HepG2 (cell line): Measurements from ENCODE around the gene ASAP2. TPM values are rescaled to one million over a fixed set of nuclear protein-coding genes. Genes with fewer than 3 reads are reported as not detected.

Experiments used
- AGO2 ChIP-seq: fragments of 200-400 bp; formaldehyde crosslinking; optimal IDR thresholded peaks from 2 replicates; pipeline ENCODE3; 2017; ENCODE audit warnings: mild to moderate bottlenecking, low read depth, low read length, moderate library complexity
- ATAD3A ChIP-seq: sonication (generic); formaldehyde crosslinking; IDR thresholded peaks from 2 replicates; pipeline ENCODE4 v1.4.0; 2020; ENCODE audit warnings: missing genetic modification reagents
- CBX2 ChIP-seq, 2 experiments: fragments of 200-600 bp in 1 of 2; sonication (generic); formaldehyde crosslinking in 1 of 2; IDR thresholded peaks; 2 replicates each; pipeline versions ENCODE4 v1.7.0 to v1.8.1; 2018 to 2022; ENCODE audit warnings: low read depth in 2 of 2, low read length in 1 of 2, mild to moderate bottlenecking in 1 of 2, missing genetic modification reagents in 1 of 2
- GPBP1L1 ChIP-seq: sonication (generic); formaldehyde crosslinking; IDR thresholded peaks from 2 replicates; pipeline ENCODE4 v1.5.0; 2020; ENCODE audit warnings: mild to moderate bottlenecking, missing genetic modification reagents
- IRX3 ChIP-seq: sonication (generic); formaldehyde crosslinking; IDR thresholded peaks from 2 replicates; pipeline ENCODE4 v1.8.1; 2023; ENCODE audit warnings: mild to moderate bottlenecking, low read depth, missing genetic modification reagents, borderline replicate concordance
- KMT2B ChIP-seq: IDR thresholded peaks from 2 replicates; pipeline ENCODE4 v1.6.1; 2016; ENCODE audit warnings: missing genetic modification reagents, missing compliant biosample characterization
- NFATC3 ChIP-seq: sonication (generic); formaldehyde crosslinking; IDR thresholded peaks from 2 replicates; pipeline ENCODE4 v1.5.1; 2020; ENCODE audit warnings: mild to moderate bottlenecking, missing genetic modification reagents
- NFKB2 ChIP-seq: sonication (generic); formaldehyde crosslinking; IDR thresholded peaks from 2 replicates; pipeline ENCODE4 v1.4.0; 2020; ENCODE audit warnings: missing genetic modification reagents, borderline replicate concordance
- PTBP1 ChIP-seq: fragments of 200-400 bp; formaldehyde crosslinking; IDR thresholded peaks from 2 replicates; pipeline ENCODE4 v1.6.1; 2018; ENCODE audit warnings: low read length, low read depth; ENCODE audit not compliant: poor library complexity, severe bottlenecking
- RAD51 ChIP-seq: fragments of 450-650 bp; IDR thresholded peaks from 2 replicates; pipeline ENCODE4 v1.6.1; 2016; ENCODE audit warnings: borderline replicate concordance
- SNAPC2 ChIP-seq: sonication (generic); formaldehyde crosslinking; IDR thresholded peaks from 2 replicates; pipeline ENCODE4 v1.8.1; 2022; ENCODE audit warnings: mild to moderate bottlenecking, missing genetic modification reagents
- SP4 ChIP-seq: sonication (generic); formaldehyde crosslinking; IDR thresholded peaks from 2 replicates; pipeline ENCODE4 v1.8.1; 2023; ENCODE audit warnings: mild to moderate bottlenecking, missing genetic modification reagents
- ZBTB8A ChIP-seq: sonication (generic); formaldehyde crosslinking; IDR thresholded peaks from 2 replicates; pipeline ENCODE4 v1.4.0; 2020; ENCODE audit warnings: mild to moderate bottlenecking, low read depth, missing genetic modification reagents, borderline replicate concordance
- ZNF17 ChIP-seq: sonication (generic); formaldehyde crosslinking; IDR thresholded peaks from 2 replicates; pipeline ENCODE4 v1.5.0; 2020; ENCODE audit warnings: mild to moderate bottlenecking, missing genetic modification reagents
- ZNF883 ChIP-seq: sonication (generic); formaldehyde crosslinking; IDR thresholded peaks from 2 replicates; pipeline ENCODE4 v1.5.1; 2020; ENCODE audit warnings: mild to moderate bottlenecking, missing genetic modification reagents; ENCODE audit errors: not compliant biosample characterization
- polyA plus RNA-seq, 8 experiments: library from polyadenylated mRNA; depleted of rRNA in 3 of 8; stranded (reverse) in 7 of 8; unstranded in 1 of 8; fragments of >200 nt; fragmentation: Illumina TruSeq in 4 of 8; extraction: Trizol in 4 of 8; gene quantifications; 2 replicates each; pipeline versions ENCODE4 v1.2.1 to v1.2.3, GENCODE V29; 2011 to 2016; ENCODE audit warnings: low read depth in 4 of 8, missing spikeins in 1 of 8, mixed read lengths in 1 of 8; ENCODE audit not compliant: insufficient read depth in 1 of 8
- total RNA-seq, 5 experiments: library from RNA; depleted of rRNA; stranded (reverse); fragments of >200 nt; fragmentation: Illumina TruSeq; extraction: Trizol; gene quantifications; 2 replicates each; pipeline ENCODE4 v1.2.3, GENCODE V29; 2016; ENCODE audit warnings: low read depth in 1 of 5
- TF ChIP-seq, protein P1 (sequence below): sonication (generic); formaldehyde crosslinking; IDR thresholded peaks from 2 replicates; pipeline ENCODE4 v1.8.1; 2022; ENCODE audit warnings: low read depth, mild to moderate bottlenecking, missing genetic modification reagents
- TF ChIP-seq, protein P2 (sequence below): sonication (generic); formaldehyde crosslinking; IDR thresholded peaks from 2 replicates; pipeline ENCODE4 v1.4.0; 2020; ENCODE audit warnings: missing genetic modification reagents
- TF ChIP-seq, protein P3 (sequence below): sonication (generic); formaldehyde crosslinking; IDR thresholded peaks from 2 replicates; pipeline ENCODE4 v1.4.0; 2020; ENCODE audit warnings: missing genetic modification reagents

ASAP2 gene
- total and polyA plus RNA-seq, 2 of the 13 experiments (the other 11 are each of a cell fraction or from before 2014, with no cell fraction given) = 7.3 to 22.3 TPM

- TF ChIP-seq ATAD3A (CRISPR knock-in tag) (no peak), PTBP1 (no peak), IRX3 (CRISPR knock-in tag) (no peak), KMT2B (no peak; the same call in 1 of the 2 replicates), ZBTB8A (no peak), NFATC3 (CRISPR knock-in tag) (peak; percentile 93; the same call in 1 of the 2 replicates), NFKB2 (CRISPR knock-in tag) (peak; percentile 79; the same call in 1 of the 2 replicates), GPBP1L1 (CRISPR knock-in tag) (no peak), AGO2 (no peak), SNAPC2 (no peak), RAD51 (no peak), CBX2 (IDR thresholded peaks at IDR 0.05; ENCODE audit: low read depth, low read length) (no peak), CBX2 (CRISPR knock-in tag; IDR thresholded peaks at IDR 0.05; ENCODE audit: low read depth) (no peak), SP4 (CRISPR knock-in tag) (0 out of 2 replicates have a peak, but pooled peaks have one; percentile 12), ZNF883 (CRISPR knock-in tag) (peak; percentile 81), ZNF17 (CRISPR knock-in tag) (no peak)
- TF ChIP-seq, protein P1, sequence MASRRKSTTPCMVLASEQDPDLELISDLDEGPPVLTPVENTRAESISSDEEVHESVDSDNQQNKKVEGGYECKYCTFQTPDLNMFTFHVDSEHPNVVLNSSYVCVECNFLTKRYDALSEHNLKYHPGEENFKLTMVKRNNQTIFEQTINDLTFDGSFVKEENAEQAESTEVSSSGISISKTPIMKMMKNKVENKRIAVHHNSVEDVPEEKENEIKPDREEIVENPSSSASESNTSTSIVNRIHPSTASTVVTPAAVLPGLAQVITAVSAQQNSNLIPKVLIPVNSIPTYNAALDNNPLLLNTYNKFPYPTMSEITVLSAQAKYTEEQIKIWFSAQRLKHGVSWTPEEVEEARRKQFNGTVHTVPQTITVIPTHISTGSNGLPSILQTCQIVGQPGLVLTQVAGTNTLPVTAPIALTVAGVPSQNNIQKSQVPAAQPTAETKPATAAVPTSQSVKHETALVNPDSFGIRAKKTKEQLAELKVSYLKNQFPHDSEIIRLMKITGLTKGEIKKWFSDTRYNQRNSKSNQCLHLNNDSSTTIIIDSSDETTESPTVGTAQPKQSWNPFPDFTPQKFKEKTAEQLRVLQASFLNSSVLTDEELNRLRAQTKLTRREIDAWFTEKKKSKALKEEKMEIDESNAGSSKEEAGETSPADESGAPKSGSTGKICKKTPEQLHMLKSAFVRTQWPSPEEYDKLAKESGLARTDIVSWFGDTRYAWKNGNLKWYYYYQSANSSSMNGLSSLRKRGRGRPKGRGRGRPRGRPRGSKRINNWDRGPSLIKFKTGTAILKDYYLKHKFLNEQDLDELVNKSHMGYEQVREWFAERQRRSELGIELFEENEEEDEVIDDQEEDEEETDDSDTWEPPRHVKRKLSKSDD = no peak
- TF ChIP-seq, protein P2, sequence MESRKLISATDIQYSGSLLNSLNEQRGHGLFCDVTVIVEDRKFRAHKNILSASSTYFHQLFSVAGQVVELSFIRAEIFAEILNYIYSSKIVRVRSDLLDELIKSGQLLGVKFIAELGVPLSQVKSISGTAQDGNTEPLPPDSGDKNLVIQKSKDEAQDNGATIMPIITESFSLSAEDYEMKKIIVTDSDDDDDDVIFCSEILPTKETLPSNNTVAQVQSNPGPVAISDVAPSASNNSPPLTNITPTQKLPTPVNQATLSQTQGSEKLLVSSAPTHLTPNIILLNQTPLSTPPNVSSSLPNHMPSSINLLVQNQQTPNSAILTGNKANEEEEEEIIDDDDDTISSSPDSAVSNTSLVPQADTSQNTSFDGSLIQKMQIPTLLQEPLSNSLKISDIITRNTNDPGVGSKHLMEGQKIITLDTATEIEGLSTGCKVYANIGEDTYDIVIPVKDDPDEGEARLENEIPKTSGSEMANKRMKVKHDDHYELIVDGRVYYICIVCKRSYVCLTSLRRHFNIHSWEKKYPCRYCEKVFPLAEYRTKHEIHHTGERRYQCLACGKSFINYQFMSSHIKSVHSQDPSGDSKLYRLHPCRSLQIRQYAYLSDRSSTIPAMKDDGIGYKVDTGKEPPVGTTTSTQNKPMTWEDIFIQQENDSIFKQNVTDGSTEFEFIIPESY (CRISPR knock-in tag) = peak; percentile 5; the same call in 1 of the 2 replicates
- TF ChIP-seq, protein P3, sequence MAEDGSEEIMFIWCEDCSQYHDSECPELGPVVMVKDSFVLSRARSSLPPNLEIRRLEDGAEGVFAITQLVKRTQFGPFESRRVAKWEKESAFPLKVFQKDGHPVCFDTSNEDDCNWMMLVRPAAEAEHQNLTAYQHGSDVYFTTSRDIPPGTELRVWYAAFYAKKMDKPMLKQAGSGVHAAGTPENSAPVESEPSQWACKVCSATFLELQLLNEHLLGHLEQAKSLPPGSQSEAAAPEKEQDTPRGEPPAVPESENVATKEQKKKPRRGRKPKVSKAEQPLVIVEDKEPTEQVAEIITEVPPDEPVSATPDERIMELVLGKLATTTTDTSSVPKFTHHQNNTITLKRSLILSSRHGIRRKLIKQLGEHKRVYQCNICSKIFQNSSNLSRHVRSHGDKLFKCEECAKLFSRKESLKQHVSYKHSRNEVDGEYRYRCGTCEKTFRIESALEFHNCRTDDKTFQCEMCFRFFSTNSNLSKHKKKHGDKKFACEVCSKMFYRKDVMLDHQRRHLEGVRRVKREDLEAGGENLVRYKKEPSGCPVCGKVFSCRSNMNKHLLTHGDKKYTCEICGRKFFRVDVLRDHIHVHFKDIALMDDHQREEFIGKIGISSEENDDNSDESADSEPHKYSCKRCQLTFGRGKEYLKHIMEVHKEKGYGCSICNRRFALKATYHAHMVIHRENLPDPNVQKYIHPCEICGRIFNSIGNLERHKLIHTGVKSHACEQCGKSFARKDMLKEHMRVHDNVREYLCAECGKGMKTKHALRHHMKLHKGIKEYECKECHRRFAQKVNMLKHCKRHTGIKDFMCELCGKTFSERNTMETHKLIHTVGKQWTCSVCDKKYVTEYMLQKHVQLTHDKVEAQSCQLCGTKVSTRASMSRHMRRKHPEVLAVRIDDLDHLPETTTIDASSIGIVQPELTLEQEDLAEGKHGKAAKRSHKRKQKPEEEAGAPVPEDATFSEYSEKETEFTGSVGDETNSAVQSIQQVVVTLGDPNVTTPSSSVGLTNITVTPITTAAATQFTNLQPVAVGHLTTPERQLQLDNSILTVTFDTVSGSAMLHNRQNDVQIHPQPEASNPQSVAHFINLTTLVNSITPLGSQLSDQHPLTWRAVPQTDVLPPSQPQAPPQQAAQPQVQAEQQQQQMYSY (CRISPR knock-in tag) = no peak; the same call in 1 of the 2 replicates
Observed at GRCh38 chr2:9336576-9337314, 130.1 kb downstream of the ASAP2 start (continued).
